ENCODE results near the gene SHPK.
"Not testable (repeated sequence)": the region's sequence is repeated elsewhere in the genome, so short reads cannot be mapped to it uniquely, and the experiment has no call there.

The SHPK gene

GRCh38 chr17:3585826-3586225 lies 50.2 kb downstream of the SHPK start:
- no peak for DNase-seq

- no peak for DNase-seq
These were observed 52.6 kb downstream of the SHPK start for GRCh38 chr17:3583456-3583855.

- no peak for DNase-seq
These were observed 53.1 kb downstream of the SHPK start for GRCh38 chr17:3582915-3583314.

- not testable (repeated sequence) for DNase-seq
These were observed 57.4 kb downstream of the SHPK start for GRCh38 chr17:3578667-3579066.

GRCh38 chr17:3576970-3577369 lies 59.1 kb downstream of the SHPK start:
- DNase-seq = no peak

- no peak for DNase-seq
These were observed 60.5 kb downstream of the SHPK start for GRCh38 chr17:3575511-3575910.

GRCh38 chr17:3574231-3574630 lies 61.8 kb downstream of the SHPK start:
- DNase-seq = no peak

GRCh38 chr17:3573246-3574100 lies 62.6 kb downstream of the SHPK start:
- no peak for DNase-seq

- DNase-seq = no peak
These were observed 63.8 kb downstream of the SHPK start for GRCh38 chr17:3572231-3572630.

GRCh38 chr17:3571043-3571900 lies 64.8 kb downstream of the SHPK start:
- no peak for DNase-seq

- DNase-seq = no peak
These were observed 66.4 kb downstream of the SHPK start for GRCh38 chr17:3569534-3570137.

GRCh38 chr17:3566551-3566950 lies 69.5 kb downstream of the SHPK start:
- no peak for DNase-seq

GRCh38 chr17:3565143-3565542 lies 70.9 kb downstream of the SHPK start:
- no peak for DNase-seq

- DNase-seq = not testable (repeated sequence)
These were observed 71.8 kb downstream of the SHPK start for GRCh38 chr17:3564241-3564640.

GRCh38 chr17:3559270-3559645 lies 76.8 kb downstream of the SHPK start:
- no peak for DNase-seq

- DNase-seq = no peak
These were observed 77.3 kb downstream of the SHPK start for GRCh38 chr17:3558603-3559269.

Data from NK-92 treated with Interleukin-12 subunit alpha and Interleukin-12 subunit beta, amount 100 ng/mL, for 24 hours (cell line).